ENCODE measurements around the gene FSTL4.
A peak's percentile ranks its signal among the peaks of the same experiment; 100 is the strongest.

FSTL4 gene

DNA sequence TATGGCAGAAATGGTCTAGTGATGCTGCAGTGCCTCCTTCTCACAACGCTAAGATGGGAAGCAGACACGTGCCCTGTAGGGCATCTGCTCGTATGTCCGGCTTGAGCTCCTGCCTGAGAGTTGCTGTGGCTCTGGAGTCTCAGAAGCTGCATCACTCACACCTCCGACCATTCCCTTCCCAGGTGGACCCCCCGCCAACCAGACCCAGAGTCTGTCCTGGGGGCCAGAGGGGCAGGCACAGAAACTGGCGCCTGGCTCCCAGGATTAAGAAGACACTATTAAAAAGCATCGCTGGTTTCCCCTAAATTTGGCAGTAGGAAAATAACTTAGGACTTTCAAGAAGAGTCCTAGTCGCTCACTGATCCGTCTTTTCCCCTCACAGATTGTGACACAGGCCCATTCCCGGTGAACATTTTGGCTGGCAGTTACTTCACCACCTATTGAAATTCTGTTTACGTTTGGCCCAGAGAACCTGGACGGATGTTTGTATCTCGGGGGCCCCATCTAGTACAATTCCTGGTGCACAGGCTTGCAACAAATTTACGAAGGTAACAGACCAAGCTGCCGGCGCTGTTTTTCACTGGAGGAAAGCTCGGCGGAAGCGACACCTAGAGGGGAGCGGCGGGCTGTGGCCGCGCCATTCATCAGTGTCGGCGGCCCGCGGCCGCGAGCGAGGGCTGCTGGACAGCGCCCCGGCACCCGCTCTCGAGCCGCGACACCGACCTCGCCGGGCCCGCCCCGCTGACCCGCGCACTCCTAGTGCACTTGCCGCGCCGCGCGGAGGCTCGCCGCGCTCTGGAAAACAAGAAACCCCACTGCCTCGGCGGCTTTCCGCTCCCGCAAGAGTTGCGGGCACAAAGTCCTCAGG lies 1.6 kb downstream of the FSTL4 start:
- DNase-seq, result peak; percentile 6

DNA sequence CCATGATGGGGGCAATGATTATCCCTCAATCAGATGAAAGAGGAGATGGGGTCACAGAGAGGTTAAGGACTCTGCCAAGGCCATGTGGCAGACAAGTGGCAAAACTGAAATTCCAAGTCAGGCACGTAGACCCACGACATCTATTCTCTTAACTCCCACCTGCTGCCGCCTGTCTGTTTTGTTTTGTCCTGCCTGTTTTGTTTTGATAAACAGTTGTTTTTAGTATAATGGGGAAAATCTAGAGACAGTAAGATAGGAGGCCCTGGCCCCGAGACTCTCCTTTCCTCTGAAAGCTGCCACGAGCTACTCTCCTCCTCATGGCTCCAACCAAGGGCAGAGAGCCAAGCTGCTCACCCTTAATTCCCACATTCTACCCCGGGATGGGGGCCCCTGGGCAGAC lies 4.9 kb downstream of the FSTL4 start:
- no peak for DNase-seq

DNA sequence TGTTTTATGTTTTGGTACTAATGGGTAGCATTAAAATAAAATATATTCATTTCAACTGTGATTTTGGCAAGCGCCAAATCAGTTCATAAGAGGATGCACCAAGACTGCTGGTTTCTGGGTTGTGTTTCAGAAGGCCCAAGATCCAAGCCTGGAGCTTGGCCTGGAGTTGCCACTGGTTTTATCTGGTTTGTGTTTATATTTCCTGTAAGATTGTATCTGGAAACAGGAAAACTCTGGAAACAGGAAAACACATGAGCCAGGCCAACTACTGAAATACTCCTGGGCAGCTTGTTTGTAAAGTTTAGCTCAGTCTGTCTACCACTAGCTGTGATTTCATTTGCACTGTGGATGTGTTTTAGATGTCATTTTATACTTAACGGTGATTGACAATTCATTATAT lies 5.5 kb downstream of the FSTL4 start:
- no peak for DNase-seq

DNA sequence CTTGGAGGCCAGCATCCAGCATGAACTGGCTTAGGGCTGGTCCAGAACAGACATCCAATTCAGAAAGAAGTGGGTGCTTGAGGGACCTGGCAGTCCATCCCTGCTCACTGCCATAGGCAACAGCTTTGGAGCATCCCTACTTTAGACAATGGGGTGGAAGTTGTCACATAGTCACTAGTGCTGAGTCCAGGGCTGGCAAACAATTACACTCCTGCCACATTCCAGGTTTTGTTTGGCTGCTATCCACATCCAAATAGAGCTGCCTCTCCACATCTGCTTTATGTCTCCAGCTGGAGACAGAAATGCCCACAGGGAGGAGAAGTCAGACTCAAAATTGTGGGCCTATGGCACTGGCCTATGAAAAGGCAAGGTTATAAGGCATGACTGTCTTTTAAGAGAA lies 7.0 kb downstream of the FSTL4 start:
- DNase-seq, result no peak

DNA sequence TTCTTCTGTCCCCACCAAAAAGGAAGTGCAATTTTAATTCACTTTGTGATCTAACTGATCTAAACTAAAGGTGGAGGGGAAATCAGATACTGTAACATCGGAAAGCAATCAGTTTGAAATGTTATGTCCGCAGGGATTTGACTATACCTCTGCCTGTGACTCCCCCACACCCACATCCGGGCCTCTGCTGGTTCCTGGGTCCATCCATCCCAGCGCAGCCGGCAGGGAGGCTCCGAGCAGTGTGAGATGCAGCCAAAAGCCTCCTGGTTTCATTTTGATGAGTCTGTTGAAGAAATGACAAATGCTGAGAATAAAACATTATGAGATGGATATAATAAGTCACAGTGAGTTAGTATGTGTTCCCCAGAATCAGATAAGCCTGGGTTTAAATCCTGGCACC lies 8.6 kb downstream of the FSTL4 start:
- DNase-seq, result no peak

DNA sequence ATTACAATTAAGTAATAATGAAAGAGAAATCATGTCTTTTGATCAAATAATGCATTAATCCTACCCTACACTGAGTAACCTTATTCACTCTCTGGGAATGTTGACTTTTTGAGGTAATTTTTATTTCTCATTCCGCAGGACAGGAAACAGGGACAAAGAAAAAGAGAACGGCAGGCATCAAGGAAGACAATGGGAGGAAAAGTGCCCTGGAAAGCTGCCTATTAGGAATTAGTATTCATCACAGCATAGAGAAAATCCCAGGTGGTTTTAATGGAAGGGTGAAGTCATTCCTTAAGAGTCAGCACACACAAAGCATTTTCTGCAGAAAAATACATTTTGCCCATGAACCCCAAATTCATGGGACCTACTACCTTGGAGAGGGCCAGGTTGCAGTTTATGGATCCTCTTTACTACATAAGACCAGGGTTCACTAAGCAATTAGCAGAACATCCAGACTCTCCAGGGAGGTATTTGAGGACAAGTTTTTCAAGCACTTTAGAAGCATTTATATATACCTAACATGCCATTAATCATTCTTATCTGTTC lies 9.4 kb downstream of the FSTL4 start:
- DNase-seq, result no peak

DNA sequence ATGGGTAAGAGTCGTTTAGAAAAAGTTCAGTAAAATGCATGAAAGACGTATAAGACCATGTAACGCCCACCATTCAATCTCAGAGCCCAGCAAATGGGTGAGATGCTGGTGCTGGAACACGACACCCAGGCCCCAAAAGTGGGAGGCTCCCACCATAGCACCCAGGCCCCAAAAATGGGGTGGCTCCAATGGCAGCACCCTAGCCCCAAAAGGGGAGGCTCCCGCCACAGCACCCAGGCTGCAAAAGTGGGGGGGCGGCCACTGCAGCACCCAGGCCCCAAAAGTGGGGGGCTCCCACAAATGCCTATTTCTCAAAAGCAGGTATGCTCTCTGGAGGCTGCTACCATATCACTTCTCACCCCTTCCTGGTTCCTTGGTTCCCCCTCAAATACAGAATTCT lies 12.7 kb downstream of the FSTL4 start:
- DNase-seq, result no peak

DNA sequence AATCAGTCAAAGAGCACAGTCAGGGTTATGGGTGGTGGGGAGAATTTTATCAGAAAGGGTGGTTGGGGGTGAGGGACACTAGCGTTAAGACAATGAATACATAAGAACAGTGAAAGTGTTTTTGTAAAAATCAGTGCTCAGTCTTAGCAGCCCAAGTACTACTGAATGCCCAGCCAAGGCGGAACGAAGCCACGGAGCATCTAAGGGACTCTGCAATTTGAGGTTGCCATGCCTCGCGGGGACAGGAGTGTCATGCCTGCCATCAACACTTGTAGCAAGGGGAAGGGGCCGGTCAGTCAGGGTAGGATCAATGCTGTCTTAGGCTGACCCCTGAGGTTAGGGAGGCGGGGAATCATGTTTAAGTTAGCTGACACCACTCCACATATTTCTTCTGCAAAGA lies 13.3 kb downstream of the FSTL4 start:
- DNase-seq, result no peak

DNA sequence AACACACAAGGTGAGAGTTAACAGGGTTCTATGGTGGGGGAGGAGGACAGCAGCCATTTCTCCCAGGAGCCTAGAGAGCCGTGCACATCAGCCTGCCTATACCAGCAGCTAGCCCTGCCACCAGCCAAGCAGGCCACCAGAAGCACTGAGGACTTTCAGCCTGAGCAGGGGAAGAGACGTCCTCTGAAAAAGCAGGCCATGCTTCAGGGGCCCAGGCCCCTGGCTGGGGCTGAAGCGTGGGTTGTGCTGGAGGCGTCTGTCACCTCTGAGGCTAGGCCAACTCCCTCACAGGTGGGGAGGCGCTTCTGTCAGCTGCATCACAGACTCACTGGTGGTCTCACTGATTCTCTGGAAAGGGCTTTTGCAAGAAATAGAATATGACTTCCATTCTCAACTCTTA lies 16.3 kb downstream of the FSTL4 start:
- no peak for DNase-seq

DNA sequence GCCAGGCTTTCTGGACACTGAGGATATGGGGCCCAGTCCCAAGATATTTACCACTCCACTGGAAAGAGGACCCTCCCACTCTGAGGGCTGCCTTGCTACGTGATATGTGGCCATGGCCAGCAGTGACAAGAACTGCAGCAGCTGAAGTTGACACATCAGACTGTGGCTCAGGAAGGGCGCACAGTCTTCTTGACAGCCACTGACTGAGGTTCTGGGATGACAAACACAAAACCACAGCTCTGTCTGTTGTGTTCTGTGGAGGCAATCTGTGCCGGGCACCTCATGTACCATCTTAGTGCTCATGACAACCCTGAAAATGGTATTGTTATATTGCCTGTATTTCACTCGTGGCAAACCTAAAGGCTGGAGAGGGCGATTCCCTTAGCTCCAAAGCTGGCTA lies 16.9 kb downstream of the FSTL4 start:
- no peak for DNase-seq

DNA sequence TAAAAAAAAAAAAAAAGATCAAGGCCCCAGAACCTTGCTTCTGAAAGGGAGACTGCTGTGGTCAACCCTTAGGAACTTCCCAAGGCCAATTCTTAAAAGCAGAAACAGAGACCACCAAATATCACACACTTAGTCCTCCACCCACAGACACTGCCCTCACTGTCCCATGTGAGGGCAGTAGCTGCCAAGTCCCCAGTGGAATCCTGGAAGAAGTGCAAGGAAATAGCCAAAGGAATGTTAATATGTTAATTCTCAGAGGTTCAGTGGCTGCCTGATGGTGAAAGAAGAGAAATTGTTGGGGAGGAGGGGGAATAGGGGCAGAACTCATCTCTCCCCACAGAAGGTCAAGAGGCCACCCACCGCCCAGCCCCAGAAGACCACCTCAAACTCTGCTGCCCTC lies 23.1 kb downstream of the FSTL4 start:
- DNase-seq, result no peak

DNA sequence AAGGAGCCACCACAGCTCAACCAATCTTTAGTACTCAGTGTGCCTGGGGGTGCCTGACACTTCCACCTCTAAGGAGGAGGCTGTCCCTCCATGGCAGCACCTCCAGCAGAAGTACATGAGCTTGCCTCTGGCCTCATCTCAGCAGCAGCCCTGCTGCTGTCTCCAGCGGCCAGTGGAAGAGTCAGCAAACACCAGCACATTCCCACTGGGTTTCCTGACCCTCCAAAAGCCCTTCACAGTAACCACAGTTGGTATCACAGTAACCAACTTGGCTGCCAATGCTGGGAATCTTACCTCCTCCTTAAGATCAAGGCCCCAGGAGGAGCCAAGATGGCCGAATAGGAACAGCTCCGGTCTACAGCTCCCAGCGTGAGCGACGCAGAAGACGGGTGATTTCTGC lies 29.4 kb downstream of the FSTL4 start:
- no peak for DNase-seq

DNA sequence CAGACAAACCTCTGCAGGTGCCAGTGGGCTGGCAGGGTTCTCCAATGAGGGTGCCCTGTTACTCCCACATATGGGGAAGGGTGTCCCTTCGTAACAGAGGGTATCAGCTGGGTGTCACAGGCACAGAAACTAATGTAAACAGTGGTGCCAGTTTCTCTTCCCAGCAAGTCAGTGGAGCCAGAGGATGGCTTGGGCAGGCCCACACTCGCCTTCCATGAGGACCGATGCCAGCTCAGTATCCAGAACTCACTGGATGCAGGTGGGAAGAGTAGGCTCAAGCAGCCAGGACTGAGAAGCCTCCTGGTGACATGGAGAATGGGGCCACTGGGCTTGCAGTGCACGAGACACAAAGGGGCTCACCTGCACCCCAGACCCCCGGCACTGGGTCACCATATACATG lies 30.4 kb downstream of the FSTL4 start:
- DNase-seq, result no peak

DNA sequence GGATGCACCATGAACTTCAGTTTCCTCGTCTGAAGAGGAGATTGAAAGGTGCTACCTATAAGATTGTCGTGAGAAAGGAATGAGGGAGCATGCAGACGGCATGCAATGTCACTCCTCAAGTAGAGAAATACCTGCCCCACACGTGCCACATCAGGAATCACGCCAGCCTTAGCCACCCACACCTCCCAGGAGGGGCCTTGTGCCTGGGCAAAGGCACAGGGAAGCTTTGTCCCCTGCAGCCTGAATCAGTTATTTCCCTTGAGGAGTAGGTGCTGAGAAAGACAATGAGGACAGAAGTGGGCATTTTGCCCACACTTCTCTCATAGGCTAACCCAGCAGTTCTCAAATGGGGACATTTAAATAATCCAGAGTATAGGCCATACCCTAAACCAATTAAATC lies 31.0 kb downstream of the FSTL4 start:
- no peak for DNase-seq

DNA sequence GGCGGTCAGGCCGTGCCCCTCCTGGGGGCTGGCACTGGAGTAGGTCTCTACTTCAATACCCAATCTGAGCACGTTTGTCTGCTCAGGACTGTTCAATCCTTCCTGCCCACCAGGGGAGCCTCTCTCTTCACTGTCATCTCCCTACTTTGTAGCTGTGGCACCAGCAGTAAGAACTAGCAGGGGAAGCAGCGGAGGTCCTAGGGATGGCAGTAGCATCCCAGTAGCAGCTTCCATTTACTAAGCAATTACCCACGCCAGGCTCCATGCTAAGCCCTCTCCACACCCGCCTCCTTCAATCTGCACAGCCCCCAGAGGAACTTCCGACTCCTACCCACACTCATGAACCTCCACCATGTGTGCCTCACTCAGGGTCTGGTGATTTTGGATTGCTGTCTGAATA lies 31.7 kb downstream of the FSTL4 start:
- DNase-seq, result no peak

DNA sequence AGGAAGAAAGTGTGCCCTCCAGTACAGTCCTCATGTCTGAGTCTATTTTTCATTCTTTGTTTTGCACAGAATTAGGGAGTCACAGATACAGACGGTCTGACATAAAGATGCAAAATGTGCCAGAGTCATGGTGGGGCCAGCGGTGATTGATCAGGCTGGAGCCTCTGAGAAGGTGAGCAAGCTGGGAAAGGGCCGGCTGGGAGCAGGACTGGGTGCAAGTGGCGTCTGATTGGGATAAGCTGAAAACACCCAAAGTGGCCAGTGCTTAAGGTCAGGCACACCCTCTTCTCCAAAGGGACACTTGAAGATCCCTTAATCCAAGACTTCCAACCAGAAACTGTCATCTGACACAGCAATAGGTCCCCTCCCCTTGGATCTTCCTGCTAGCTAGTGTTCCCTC lies 32.6 kb downstream of the FSTL4 start:
- DNase-seq, result no peak

DNA sequence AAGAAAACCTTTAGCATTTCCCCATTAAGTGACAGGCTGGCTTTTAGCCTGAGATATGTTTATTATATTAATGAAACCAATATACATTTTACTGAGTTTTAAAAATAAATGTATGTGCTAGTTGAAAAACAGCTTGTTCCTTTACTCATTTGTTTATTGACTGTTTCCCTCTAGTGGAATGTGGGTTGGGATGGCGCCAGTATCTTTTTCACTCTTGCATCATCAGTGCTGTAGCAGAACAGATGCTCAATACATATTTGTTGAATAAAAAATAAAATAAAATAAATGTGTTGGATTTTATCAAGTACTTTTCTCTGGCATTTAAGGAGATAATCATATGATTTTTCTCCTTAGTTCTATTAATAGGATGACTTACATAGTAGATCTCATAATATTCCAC lies 43.0 kb downstream of the FSTL4 start:
- DNase-seq, result no peak

DNA sequence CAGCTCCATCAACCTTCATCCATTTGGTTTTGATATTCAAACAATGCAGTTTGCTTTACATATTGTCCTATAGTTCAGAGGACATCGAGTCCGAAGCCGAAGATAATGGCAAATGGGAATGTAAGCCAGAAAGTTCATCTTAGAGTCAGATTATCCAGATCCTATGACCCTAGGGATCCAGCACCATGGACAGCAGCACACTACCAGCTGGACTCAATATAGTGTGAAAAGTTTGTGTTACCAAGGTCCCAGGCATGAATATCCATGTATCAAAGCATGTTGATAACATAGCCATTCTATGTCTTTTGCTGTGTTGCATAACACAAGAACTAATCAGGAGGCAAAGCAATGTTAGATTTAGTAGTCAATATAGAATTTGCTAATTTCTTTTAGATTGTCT lies 46.3 kb downstream of the FSTL4 start:
- DNase-seq, result no peak

DNA sequence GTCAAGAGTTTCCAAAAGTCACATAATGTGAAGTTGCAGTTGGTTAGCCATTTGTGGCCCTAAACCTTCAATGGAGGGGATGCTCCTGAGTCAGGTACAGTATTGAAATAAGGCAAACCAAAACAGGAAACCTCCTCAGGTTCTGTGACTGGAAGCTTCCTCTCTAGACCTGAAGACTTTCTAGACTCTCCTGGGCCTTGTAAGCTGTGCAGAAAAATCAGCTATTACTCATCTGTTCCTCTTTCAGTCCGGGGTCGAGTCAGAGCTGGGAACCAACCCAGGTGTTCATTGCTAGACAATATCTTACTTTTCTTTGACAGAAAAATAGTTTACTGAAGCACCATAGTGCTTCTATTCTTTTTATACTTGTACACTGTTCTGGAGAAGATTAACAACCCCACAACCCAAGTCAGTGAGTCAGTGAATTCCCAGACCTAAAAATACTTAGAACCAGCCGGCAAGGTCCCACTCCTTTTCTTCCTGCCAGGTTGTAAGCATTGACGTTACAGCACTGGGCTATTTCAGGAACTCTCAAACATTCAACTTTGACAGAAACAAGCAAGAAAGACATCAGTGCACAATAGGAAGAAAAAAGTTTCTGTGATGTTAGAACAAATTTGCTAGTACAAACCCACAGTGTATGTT lies 47.3 kb downstream of the FSTL4 start:
- no peak for DNase-seq

DNA sequence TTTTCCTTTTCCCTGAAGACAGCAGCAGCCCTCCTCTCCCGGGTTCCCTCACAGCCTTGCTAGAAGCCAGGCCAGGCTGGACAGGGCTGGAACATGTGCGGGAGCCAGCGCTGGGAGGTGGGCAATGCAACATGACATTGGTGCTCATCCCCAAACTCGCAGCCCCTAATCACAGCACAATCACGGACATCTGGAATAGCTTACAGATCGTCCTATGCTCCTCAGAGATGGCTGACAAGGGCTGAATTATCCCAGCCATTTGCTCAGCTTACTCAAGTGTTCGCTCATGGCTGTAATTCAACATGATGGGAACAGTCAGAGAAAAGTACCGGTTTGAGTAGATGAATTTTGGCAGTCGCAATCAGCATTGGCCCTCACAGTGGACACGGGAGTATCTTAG lies 49.8 kb downstream of the FSTL4 start:
- DNase-seq, result no peak

DNA sequence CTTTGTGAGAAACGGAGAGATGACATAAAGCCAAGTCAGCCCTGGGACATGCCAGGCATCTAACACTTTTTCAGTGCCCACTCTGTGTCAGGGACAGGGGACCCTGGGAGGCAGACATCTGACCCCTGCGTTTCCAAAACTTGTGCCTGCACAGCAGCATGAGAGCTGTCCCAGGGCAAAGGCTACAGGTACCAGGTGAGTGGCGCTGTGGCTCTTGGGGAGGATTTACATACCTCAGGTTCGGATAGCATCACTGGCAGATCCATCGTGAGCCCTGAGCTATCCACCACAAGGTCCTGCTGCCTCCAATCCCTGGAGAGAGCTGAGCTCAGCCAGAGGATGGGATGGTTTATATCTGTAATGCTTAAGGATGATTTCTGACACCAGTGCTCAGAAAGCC lies 52.4 kb downstream of the FSTL4 start:
- DNase-seq, result no peak

DNA sequence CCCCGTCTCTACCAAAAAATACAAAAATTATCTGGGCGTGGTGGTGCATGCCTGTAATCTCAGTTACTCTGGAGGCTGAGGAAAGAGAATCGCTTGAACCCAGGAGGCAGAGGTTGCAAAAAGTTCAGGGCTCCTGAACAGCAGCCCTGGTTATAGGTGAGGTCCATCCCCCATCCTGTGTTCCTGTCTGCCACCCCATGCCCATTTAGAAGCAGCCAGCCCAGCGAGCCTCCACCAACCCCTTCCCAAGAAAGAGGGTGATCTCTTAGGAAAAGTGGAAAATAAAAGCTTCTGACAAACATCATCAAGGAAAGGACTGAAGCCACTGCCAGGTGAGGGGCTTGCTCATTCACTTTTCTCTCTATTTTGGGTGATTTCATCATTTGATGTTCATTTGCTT lies 55.8 kb downstream of the FSTL4 start:
- DNase-seq, result no peak

DNA sequence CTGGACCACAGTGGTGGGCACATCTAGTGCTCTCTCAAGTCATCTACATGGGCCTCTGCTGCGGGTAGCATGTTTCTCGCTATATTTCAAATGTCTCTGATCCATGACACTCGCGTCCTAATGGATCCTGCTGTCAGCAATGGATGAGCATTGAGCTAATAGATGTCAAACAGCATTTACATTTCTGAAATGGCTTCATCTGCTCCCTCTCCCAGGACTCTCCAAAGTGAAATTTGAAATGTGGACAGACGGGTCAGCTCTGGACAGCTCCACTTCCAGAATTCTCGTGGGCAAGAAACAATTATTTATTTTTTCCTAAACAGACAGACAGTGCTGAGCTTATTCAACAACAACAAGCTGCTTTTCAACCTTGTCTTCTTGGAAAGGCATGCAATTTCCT lies 58.1 kb downstream of the FSTL4 start:
- DNase-seq, result no peak

DNA sequence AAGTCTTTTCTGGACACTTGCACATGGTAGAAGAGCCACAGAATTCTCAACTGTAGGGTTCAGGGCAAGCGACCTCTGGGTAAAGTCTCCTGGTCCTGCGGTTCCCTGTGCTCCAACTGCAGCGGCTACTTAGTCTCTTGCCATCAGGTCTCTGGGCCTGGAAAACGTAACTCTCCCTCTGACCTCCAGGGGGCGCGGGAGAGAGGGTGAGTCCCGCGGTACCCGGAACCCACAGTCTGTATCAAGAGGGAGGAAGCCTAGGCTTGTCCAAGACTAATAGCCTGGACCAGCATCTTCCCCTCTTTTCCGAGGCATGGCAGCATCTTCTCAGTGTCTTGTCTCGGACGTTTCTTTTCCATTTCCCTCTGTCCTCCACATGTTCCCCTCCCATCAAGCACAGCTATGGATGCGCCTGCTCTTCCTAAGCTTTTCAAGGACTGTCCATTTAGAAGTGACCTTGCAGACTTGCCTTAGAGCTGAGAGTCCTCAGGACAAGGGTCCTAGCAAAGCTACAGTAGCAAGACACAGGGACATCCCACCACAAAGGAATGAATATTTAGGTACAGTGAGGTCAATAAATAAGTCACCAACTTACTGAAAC lies 59.3 kb downstream of the FSTL4 start:
- peak; percentile 32 for DNase-seq

Measured in stimulated activated naive CD4-positive, alpha-beta T cell treated with Interleukin-2 at 50 U/mL for 16 hours (primary cell).